Nephron (organoid): ENCODE data around the gene PLCL2.
A peak's percentile ranks its signal among the peaks of the same experiment; 100 is the strongest.

ENCODE experiments used
- H3K27ac Mint-ChIP-seq, 3 experiments: 2 replicates each; pipeline ENCODE4 v1.8.0; 2020; ENCODE audit warnings: mixed read lengths in 3 of 3, mild to moderate bottlenecking in 2 of 3, moderate library complexity in 1 of 3
- H3K27me3 Mint-ChIP-seq: 2 replicates; pipeline ENCODE4 v1.8.0; 2021; ENCODE audit warnings: low read depth, mild to moderate bottlenecking, moderate library complexity, mixed read lengths
- H3K36me3 Mint-ChIP-seq: 2 replicates; pipeline ENCODE4 v1.8.0; 2020; ENCODE audit warnings: low read depth, mixed read lengths
- H3K4me1 Mint-ChIP-seq: 2 replicates; pipeline ENCODE4 v1.8.0; 2020; ENCODE audit warnings: mixed read lengths
- H3K4me3 Mint-ChIP-seq, 3 experiments: 2 replicates each; pipeline ENCODE4 v1.8.0; 2020; ENCODE audit warnings: mild to moderate bottlenecking in 3 of 3, mixed read lengths in 3 of 3, moderate library complexity in 2 of 3
- H3K9me3 Mint-ChIP-seq: 2 replicates; pipeline ENCODE4 v1.8.0; 2020; ENCODE audit warnings: mixed read lengths
- TF ChIP-seq, protein P1 (sequence below), 3 experiments: fragments of 200-600 bp; sonication (generic); IDR thresholded peaks; one replicate each; pipeline ENCODE4 v1.5.0; 2021; ENCODE audit warnings: antibody characterized with exemption in 3 of 3; ENCODE audit not compliant: unreplicated experiment in 3 of 3

PLCL2 gene

DNA sequence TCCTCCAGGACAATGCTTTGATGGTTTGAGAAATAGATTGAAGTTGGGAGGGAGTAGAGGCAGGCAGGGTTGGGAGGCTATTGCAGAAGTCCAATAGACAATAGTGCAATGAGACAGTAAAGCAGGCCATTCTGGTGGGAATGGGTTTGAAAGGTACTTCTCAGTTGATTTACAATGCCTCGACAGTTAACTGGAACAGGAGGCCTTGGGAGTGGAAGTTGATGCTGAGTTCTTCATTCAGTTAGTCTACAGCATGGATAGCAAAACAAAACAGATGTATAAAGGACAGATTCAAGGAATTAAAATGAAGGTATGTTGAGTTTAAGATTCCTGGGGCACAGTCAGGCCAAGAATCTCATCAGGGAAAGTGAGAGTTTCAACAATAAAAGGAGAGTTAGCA lies 6.8 kb upstream of the PLCL2 start:
- Mint-ChIP-seq H3K27me3 (no peaks in the 10 kb centered on the region), H3K27ac (peak overlapping the region; percentile 6 to 13 (median 11)), H3K4me3 (no peak overlapping the region), H3K36me3 (no peaks in the 10 kb centered on the region), H3K4me1 (peaks cover 49% of the 10 kb centered on the region), H3K9me3 (no peaks in the 10 kb centered on the region)
- TF ChIP-seq, protein P1, sequence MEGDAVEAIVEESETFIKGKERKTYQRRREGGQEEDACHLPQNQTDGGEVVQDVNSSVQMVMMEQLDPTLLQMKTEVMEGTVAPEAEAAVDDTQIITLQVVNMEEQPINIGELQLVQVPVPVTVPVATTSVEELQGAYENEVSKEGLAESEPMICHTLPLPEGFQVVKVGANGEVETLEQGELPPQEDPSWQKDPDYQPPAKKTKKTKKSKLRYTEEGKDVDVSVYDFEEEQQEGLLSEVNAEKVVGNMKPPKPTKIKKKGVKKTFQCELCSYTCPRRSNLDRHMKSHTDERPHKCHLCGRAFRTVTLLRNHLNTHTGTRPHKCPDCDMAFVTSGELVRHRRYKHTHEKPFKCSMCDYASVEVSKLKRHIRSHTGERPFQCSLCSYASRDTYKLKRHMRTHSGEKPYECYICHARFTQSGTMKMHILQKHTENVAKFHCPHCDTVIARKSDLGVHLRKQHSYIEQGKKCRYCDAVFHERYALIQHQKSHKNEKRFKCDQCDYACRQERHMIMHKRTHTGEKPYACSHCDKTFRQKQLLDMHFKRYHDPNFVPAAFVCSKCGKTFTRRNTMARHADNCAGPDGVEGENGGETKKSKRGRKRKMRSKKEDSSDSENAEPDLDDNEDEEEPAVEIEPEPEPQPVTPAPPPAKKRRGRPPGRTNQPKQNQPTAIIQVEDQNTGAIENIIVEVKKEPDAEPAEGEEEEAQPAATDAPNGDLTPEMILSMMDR (IDR thresholded peaks at IDR 0.05; ENCODE audit: unreplicated experiment in 3 of 3) = no peak

DNA sequence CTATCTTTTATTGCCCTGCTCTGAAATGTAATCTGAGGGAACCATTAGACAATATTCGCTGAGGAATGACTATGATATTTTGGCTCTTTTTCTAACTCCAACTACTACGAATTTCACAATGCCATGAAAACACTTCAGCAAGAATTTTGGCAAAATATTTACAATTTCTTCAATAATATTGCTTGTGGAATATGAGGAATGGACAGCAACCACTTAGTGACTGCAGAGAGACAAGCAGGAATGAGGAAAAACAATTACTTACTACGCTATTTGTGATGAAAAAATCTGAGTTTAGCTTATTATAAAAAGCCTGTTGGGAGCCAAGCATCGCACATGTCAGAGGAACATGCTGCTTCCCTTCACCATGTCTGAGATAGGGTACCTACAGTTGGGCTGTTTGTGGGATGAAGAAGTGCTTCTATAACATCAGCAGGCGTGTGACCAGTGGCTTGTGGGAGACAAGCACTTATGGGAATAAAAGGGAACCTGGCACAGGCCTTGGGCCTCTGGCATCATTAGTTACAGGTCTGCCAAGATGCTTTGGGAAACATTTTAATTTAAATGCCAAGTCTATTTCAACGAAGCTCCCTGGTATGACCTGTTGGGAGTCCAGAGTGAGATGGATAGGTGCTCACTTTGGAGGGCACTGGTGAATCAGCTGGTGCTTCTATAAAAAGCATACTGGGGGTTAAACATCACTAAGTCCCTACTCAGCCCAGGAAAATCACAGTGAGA lies 2.7 kb upstream of the PLCL2 start:
- TF ChIP-seq, protein P1 (IDR thresholded peaks at IDR 0.05; ENCODE audit: unreplicated experiment in 3 of 3) = no peak
- Mint-ChIP-seq H3K27ac (peak overlapping the region; percentile 16 to 86 (median 84)), H3K36me3 (no peaks in the 10 kb centered on the region), H3K4me1 (peaks cover 48% of the 10 kb centered on the region), H3K4me3 (peak overlapping the region; percentile 72 to 80 (median 78)), H3K9me3 (no peaks in the 10 kb centered on the region), H3K27me3 (peaks cover 8% of the 10 kb centered on the region)

DNA sequence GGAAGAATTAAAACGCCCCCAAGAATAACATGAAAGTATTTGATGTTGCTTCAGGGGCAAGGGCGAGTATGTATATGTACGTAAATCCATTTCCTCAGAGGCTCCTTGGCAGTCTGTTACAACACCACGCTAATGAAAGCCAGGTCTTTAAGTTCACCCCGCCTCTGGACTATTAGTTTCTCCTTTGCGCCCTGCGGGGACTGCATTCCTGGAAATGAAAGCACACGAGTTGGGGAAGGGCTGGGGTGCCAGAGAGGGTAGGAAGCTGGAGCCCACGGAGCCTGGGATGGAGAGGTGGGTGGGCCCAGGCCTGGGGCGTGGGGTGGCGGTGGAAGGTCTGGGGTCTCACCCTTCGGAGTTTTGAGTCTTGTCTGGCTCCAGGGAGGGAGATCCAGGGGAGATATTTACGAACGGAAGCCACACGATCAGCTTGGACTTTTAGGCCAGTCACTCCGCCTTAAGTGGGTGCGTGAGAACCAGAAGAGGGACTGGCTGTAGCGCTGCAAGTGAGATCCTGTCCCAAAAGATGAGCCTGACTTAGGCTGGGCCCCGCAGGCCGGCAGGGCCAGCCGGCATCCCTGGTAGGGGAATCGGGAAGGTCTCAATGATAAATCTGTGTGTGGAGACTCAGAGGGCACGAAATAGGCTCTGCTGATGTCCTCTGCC lies 1.6 kb upstream of the PLCL2 start:
- Mint-ChIP-seq H3K9me3 (no peaks in the 10 kb centered on the region), H3K27ac (peak overlapping the region; percentile 16 to 86 (median 84)), H3K4me3 (peak overlapping the region; percentile 72 to 80 (median 78)), H3K4me1 (peaks cover 43% of the 10 kb centered on the region), H3K36me3 (no peaks in the 10 kb centered on the region), H3K27me3 (peaks cover 8% of the 10 kb centered on the region)
- TF ChIP-seq, protein P1 (IDR thresholded peaks at IDR 0.05; ENCODE audit: unreplicated experiment in 3 of 3) = no peak

DNA sequence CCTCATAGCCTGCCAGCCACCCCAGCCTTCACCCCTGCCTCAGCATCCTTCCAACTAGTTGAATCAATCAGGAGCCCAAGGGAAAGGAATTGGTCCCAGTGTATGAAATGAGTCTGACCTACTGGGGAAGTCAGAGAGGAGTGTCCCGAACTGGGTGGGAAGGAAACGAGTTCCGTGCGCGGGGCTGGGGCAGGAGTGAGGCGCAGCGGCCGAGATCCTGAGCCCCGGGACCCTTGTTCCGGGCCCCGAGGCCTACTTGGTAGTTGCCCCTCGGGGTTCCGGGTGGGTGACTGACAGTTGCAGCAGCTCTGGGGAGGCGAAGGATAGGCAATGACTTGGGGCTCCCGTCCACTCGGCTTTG lies 1.1 kb upstream of the PLCL2 start:
- H3K27ac Mint-ChIP-seq = peak overlapping the region; percentile 16 to 86 (median 84)
- H3K4me3 Mint-ChIP-seq = peak overlapping the region; percentile 72 to 80 (median 78)
- no peaks in the 10 kb centered on the region for H3K9me3 Mint-ChIP-seq
- TF ChIP-seq, protein P1 (IDR thresholded peaks at IDR 0.05; ENCODE audit: unreplicated experiment in 3 of 3) = no peak
- H3K27me3 Mint-ChIP-seq = peaks cover 8% of the 10 kb centered on the region
- no peaks in the 10 kb centered on the region for H3K36me3 Mint-ChIP-seq
- H3K4me1 Mint-ChIP-seq = peaks cover 42% of the 10 kb centered on the region

DNA sequence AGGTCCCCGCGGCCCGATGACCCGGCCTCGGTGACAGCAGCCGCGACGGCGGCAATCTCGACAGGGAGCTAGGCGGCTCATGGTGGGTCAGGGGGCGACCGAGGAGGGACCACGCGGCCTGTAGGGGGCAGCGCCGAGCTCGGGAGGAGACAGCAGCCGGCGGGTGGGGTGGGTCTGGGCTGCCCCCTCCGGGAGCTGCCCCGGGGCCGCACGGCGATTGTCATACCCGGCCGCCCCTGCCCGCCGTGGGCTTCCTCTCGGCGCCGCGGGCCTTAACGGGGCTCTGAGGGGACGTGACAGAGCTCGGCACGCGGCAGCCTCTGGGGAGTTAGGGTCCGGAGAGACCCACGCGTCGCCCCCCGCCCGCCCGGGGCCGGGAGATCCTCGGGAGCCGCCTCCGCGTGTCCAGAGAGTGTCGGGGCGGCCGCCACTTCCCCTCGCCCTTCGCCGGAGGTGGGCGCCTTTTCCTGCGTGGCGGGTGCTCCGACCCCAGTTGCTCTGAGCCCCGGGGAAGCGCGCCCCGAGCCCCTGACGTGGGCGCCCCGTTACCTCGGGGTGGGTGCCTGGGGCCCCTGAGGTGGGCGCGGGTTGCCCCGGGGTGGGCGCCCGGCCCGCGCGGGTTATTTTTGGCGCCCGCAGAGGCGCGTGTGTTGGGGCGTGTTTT lies 539 bp upstream of the PLCL2 start:
- H3K27ac Mint-ChIP-seq = peak overlapping the region; percentile 77 to 93 (median 92)
- TF ChIP-seq, protein P1 (IDR thresholded peaks at IDR 0.05; ENCODE audit: unreplicated experiment in 3 of 3) = peak; percentile 49 to 70 (median 55)
- no peaks in the 10 kb centered on the region for H3K36me3 Mint-ChIP-seq

More for the DNA sequence above, 539 bp upstream of the PLCL2 start:
- H3K4me3 Mint-ChIP-seq = peak overlapping the region; percentile 96 to 97 (median 96)
- peaks cover 11% of the 10 kb centered on the region for H3K27me3 Mint-ChIP-seq
- no peaks in the 10 kb centered on the region for H3K9me3 Mint-ChIP-seq
- peaks cover 48% of the 10 kb centered on the region for H3K4me1 Mint-ChIP-seq
